ENCODE measurements around the gene TSR3. TPM values are rescaled to one million over a fixed set of nuclear protein-coding genes. Genes with fewer than 3 reads are reported as not detected.

TSR3 gene
- polyA plus RNA-seq (ENCODE audit: insufficient read length in 10 of 10): 10 to 100 TPM; 35.9 to 54.8 (median 44.5) TPM
- long read RNA-seq, donor 1, transcript TSR3-201 (6 exons, 1,243 nt): major isoform, 22 of 22 reads
- long read RNA-seq, donor 1, partial matches to known transcripts: 0 of 22 reads
- long read RNA-seq, donor 1, other reads (novel, unspliced or antisense): 0 of 22 reads
- long read RNA-seq, donor 2, transcript TSR3-201 (6 exons, 1,243 nt): major isoform, 34 of 34 reads
- long read RNA-seq, donor 2, partial matches to known transcripts: 0 of 34 reads
- long read RNA-seq, donor 2, other reads (novel, unspliced or antisense): 0 of 34 reads
- long read RNA-seq, donor 3: 0 reads
- long read RNA-seq, donor 4, transcript TSR3-201 (6 exons, 1,243 nt): major isoform, 16 of 16 reads
- long read RNA-seq, donor 4, partial matches to known transcripts: 0 of 16 reads
- long read RNA-seq, donor 4, other reads (novel, unspliced or antisense): 0 of 16 reads
- long read RNA-seq, donor 5, transcript TSR3-201 (6 exons, 1,243 nt): major isoform, 30 of 31 reads
- long read RNA-seq, donor 5, partial matches to known transcripts: 0 of 31 reads
- long read RNA-seq, donor 5, other reads (novel, unspliced or antisense): 0 of 31 reads
- long read RNA-seq, donor 6, transcript TSR3-201 (6 exons, 1,243 nt): major isoform, 35 of 35 reads
- long read RNA-seq, donor 6, partial matches to known transcripts: 0 of 35 reads
- long read RNA-seq, donor 6, other reads (novel, unspliced or antisense): 0 of 35 reads
- long read RNA-seq, donor 7, transcript TSR3-201 (6 exons, 1,243 nt): major isoform, 24 of 24 reads
- long read RNA-seq, donor 7, partial matches to known transcripts: 0 of 24 reads
- long read RNA-seq, donor 7, other reads (novel, unspliced or antisense): 0 of 24 reads
- long read RNA-seq, donor 8, transcript TSR3-201 (6 exons, 1,243 nt): major isoform, 18 of 18 reads
- long read RNA-seq, donor 8, partial matches to known transcripts: 0 of 18 reads
- long read RNA-seq, donor 8, other reads (novel, unspliced or antisense): 0 of 18 reads
- long read RNA-seq, donor 9, partial matches to known transcripts: 0 of 2 reads
- long read RNA-seq, donor 9, other reads (novel, unspliced or antisense): 0 of 2 reads

GRCh38 chr16:1351582-1352362 lies at the start of gene TSR3, which contains the start of gene GNPTG:
Gene TSR3 (minus strand): TSS chr16:1351878. CDS start chr16:1351804, 74 bp downstream.
Gene GNPTG (plus strand): TSS chr16:1351931. CDS start chr16:1351966, 35 bp downstream.
- peak; percentile 88 to 95 (median 92) for DNase-seq

GRCh38 chr16:1401061-1401757 lies 49.5 kb upstream of the TSR3 start:
- no peak for DNase-seq

GRCh38 chr16:1398826-1399581 lies 47.3 kb upstream of the TSR3 start:
- DNase-seq: no peak

- no peak for DNase-seq
These were observed 46.7 kb upstream of the TSR3 start for GRCh38 chr16:1398351-1398750.

GRCh38 chr16:1397779-1398178 lies 46.1 kb upstream of the TSR3 start:
- DNase-seq: no peak

- no peak for DNase-seq
These were observed 43.9 kb upstream of the TSR3 start for GRCh38 chr16:1395444-1396031.

GRCh38 chr16:1394367-1394951 lies 42.8 kb upstream of the TSR3 start:
- DNase-seq: no peak

GRCh38 chr16:1393613-1394176 lies 42.0 kb upstream of the TSR3 start:
- DNase-seq: no peak

GRCh38 chr16:1392826-1393225 lies 41.1 kb upstream of the TSR3 start:
- no peak for DNase-seq

- no peak for DNase-seq
These were observed 38.6 kb upstream of the TSR3 start for GRCh38 chr16:1390239-1390779.

GRCh38 chr16:1389762-1390161 lies 38.1 kb upstream of the TSR3 start:
- no peak for DNase-seq

- DNase-seq: no peak
These were observed 35.7 kb upstream of the TSR3 start for GRCh38 chr16:1387331-1387730.

- no peak for DNase-seq
These were observed 33.6 kb upstream of the TSR3 start for GRCh38 chr16:1385232-1385631.

GRCh38 chr16:1383556-1383955 lies 31.9 kb upstream of the TSR3 start:
- DNase-seq: no peak

GRCh38 chr16:1381612-1382406 lies 30.1 kb upstream of the TSR3 start:
- no peak for DNase-seq

- DNase-seq: no peak
These were observed 28.5 kb upstream of the TSR3 start for GRCh38 chr16:1380195-1380594.

- peak; percentile 29 to 73 (median 32) for DNase-seq
These were observed 27.8 kb upstream of the TSR3 start for GRCh38 chr16:1379304-1380076.
